Tibial artery (tissue), 4 donors: ENCODE data around the gene ZNF346.

Source experiments
- DNase-seq, 2 donors: peaks; one replicate each; pipeline ENCODE4 v3.0.0-alpha.2; 2019
- H3K27ac ChIP-seq, 2 donors: fragments of 200-600 bp; sonication (generic) in 1 of 2; 1 replicate in 1 of 2; 2 replicates in 1 of 2; pipeline ENCODE4 v1.5.1; 2018 to 2019; ENCODE audit warnings: mild to moderate bottlenecking in 1 of 2
- H3K27me3 ChIP-seq, 2 donors: fragments of 200-600 bp; sonication (generic) in 1 of 2; one replicate each; pipeline versions ENCODE4 v1.5.1 to v1.6.0; 2016 to 2019
- H3K36me3 ChIP-seq, 3 donors: fragments of 200-600 bp; sonication (generic) in 2 of 3; one replicate each; pipeline ENCODE4 v1.5.1; 2016 to 2019; ENCODE audit warnings: mild to moderate bottlenecking in 2 of 3
- H3K4me1 ChIP-seq, 4 donors: fragments of 200-600 bp; sonication (generic) in 2 of 4; 1 replicate in 3 of 4; 2 replicates in 1 of 4; pipeline ENCODE4 v1.5.1; 2016 to 2019
- H3K4me3 ChIP-seq, 2 donors: fragments of 200-600 bp; sonication (generic) in 1 of 2; 1 replicate in 1 of 2; 2 replicates in 1 of 2; pipeline ENCODE4 v1.5.1; 2018 to 2019; ENCODE audit warnings: mild to moderate bottlenecking in 2 of 2
- H3K9me3 ChIP-seq, 3 donors: fragments of 200-600 bp; sonication (generic) in 1 of 3; one replicate each; pipeline ENCODE4 v1.5.1; 2016 to 2019
- intact Hi-C: fragments of 100-400 bp; cut with DNase I; formaldehyde crosslinking; loops from one replicate; pipeline ENCODE4 v1.15.0; 2023; ENCODE audit warnings: low total_unique reads
- TF ChIP-seq, protein P1 (sequence below), 2 experiments: fragments of 200-600 bp in 1 of 2; fragments of 450-650 bp in 1 of 2; IDR thresholded peaks; one replicate each; pipeline ENCODE4 v1.5.1; 2017 to 2019; ENCODE audit warnings: antibody characterized with exemption in 2 of 2, mild to moderate bottlenecking in 1 of 2, moderate library complexity in 1 of 2

The ZNF346 gene

DNA sequence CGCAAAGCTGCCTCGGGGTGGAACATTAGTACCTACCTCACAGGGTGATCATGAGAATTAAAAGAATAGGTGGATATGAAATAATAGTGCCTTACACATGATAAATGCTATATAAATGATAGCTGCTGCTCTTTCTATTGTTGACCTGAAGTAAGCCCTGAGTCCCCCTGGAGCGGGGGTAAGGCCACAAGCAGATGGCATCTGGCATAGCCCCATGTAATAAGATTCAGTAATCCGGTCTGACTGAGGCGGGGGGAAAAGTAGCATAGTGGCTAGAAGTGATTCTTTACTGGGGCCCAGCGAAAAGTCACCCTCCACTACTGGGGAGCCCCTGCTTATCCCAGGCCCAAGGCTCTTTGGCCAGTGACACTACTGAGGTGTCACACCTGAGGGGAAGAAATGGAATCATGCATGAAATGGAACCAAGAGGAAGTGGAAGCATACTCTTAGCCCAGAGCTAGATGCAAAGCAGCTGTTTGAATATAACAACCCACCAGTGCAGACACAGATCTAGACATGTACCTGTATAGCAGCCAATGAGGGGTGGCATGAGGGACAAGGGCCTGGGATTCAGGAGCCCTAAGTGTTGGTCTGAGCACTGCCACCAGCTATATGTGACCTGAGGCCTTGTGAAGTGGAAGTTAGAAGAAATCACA lies 48.2 kb downstream of the ZNF346 start:
- H3K27me3 ChIP-seq = no peaks in the 10 kb centered on the region
- no peak for DNase-seq
- TF ChIP-seq, protein P1, sequence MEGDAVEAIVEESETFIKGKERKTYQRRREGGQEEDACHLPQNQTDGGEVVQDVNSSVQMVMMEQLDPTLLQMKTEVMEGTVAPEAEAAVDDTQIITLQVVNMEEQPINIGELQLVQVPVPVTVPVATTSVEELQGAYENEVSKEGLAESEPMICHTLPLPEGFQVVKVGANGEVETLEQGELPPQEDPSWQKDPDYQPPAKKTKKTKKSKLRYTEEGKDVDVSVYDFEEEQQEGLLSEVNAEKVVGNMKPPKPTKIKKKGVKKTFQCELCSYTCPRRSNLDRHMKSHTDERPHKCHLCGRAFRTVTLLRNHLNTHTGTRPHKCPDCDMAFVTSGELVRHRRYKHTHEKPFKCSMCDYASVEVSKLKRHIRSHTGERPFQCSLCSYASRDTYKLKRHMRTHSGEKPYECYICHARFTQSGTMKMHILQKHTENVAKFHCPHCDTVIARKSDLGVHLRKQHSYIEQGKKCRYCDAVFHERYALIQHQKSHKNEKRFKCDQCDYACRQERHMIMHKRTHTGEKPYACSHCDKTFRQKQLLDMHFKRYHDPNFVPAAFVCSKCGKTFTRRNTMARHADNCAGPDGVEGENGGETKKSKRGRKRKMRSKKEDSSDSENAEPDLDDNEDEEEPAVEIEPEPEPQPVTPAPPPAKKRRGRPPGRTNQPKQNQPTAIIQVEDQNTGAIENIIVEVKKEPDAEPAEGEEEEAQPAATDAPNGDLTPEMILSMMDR (IDR thresholded peaks at IDR 0.05) = no peak
- no peak overlapping the region for H3K4me3 ChIP-seq
- peaks cover 0 to 36% (median 15%) of the 10 kb centered on the region in 3 donors for H3K36me3 ChIP-seq
- intact Hi-C loops = no loop called here
- H3K4me1 ChIP-seq = peaks cover 0 to 7% (median 4%) of the 10 kb centered on the region in 4 donors
- no peaks in the 10 kb centered on the region for H3K9me3 ChIP-seq
- no peak overlapping the region for H3K27ac ChIP-seq

GRCh38 chr5:177071666-177072385 lies 49.3 kb downstream of the ZNF346 start:
- TF ChIP-seq, protein P1 (IDR thresholded peaks at IDR 0.05) = peak; percentile 70 to 88
- H3K27me3 ChIP-seq = no peaks in the 10 kb centered on the region
- intact Hi-C loops = no loop called here
- peaks cover 0 to 24% (median 8%) of the 10 kb centered on the region in 3 donors for H3K36me3 ChIP-seq
- DNase-seq = peak in 1 of 2 donors; percentile 70
- H3K27ac ChIP-seq = no peak overlapping the region
- H3K4me3 ChIP-seq = no peak overlapping the region
- H3K9me3 ChIP-seq = no peaks in the 10 kb centered on the region
- H3K4me1 ChIP-seq = peaks cover 0 to 7% (median 4%) of the 10 kb centered on the region in 4 donors

DNA sequence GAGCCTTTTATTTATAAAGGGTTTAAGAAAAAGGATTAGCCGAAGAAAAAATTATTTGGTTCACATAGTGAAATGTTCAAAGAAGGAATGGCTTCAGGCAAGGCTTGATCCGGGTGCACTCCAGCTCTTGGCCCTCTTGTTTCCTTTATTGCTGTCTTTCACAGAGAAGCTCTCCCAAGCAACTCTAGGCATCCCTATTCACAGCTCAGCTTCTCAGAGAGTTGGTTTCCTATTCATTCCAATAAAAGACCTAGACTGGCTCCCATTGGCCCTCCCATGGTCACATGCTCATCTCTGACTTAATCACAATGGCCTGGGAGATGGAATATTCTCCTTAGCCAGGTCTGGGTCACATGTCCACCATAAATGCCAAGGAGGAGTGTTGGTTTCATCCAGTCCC lies 54.8 kb downstream of the ZNF346 start:
- intact Hi-C loops = no loop called here
- no peaks in the 10 kb centered on the region for H3K9me3 ChIP-seq
- peaks cover 0 to 5% of the 10 kb centered on the region in 2 donors for H3K27me3 ChIP-seq
- peaks cover 0 to 3% (median 3%) of the 10 kb centered on the region in 3 donors for H3K36me3 ChIP-seq
- no peak overlapping the region for H3K4me3 ChIP-seq
- TF ChIP-seq, protein P1 (IDR thresholded peaks at IDR 0.05) = no peak
- DNase-seq = no peak
- H3K27ac ChIP-seq = no peak overlapping the region
- no peaks in the 10 kb centered on the region for H3K4me1 ChIP-seq

DNA sequence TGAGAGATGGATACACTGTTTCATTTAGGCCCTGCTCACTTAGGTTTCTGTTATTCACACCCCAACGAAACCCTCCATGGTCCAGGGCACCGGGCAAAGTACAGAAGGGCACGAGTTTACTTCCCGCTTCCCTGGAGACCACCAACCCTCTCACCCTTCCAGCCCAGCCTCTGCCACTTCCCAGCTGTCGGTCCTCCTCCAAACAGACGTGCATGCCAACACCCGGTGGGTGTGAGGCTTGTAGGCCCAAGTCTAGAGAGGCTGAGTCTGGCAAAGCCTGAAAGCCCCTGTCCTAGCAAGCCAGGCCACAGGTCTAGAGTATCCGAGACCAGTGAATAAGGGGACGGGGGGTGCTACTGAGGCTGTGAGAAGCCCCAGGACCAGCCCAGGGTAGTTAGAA lies 57.1 kb downstream of the ZNF346 start:
- Histone ChIP-seq H3K27ac (no peak overlapping the region), H3K36me3 (peaks cover 0 to 1% (median 0%) of the 10 kb centered on the region in 3 donors), H3K4me1 (no peaks in the 10 kb centered on the region), H3K27me3 (peaks cover 0 to 13% of the 10 kb centered on the region in 2 donors), H3K4me3 (no peak overlapping the region), H3K9me3 (no peaks in the 10 kb centered on the region)
- intact Hi-C loops = no loop called here
- DNase-seq = no peak
- TF ChIP-seq, protein P1 (IDR thresholded peaks at IDR 0.05) = no peak

- no peak for DNase-seq
Observed at GRCh38 chr5:177080265-177080664, 57.8 kb downstream of the ZNF346 start.

More at GRCh38 chr5:177080265-177080664, 57.8 kb downstream of the ZNF346 start:
- intact Hi-C loops = no loop called here
- no peaks in the 10 kb centered on the region for H3K9me3 ChIP-seq
- H3K27ac ChIP-seq = no peak overlapping the region
- peaks cover 0 to 17% of the 10 kb centered on the region in 2 donors for H3K27me3 ChIP-seq
- no peak overlapping the region for H3K4me3 ChIP-seq
- H3K36me3 ChIP-seq = no peaks in the 10 kb centered on the region
- H3K4me1 ChIP-seq = no peaks in the 10 kb centered on the region
- TF ChIP-seq, protein P1 (IDR thresholded peaks at IDR 0.05) = no peak
